Stimulated activated naive CD8-positive, alpha-beta T cell treated with anti-CD3 and anti-CD28 coated beads, Interleukin-15, Interleukin-2, amounts not matched to agents 100 ng/mL and 50 ng/mL, for 24 hours (primary cell): Measurements from ENCODE around the gene CST8.
"Not testable (repeated sequence)": the region's sequence is repeated elsewhere in the genome, so short reads cannot be mapped to it uniquely, and the experiment has no call there.

Experiments
- H3K27ac Mint-ChIP-seq: one replicate; pipeline ENCODE4 v1.8.0; 2021; ENCODE audit warnings: mild to moderate bottlenecking, mixed read lengths
- H3K27me3 Mint-ChIP-seq: one replicate; pipeline ENCODE4 v1.8.0; 2021; ENCODE audit warnings: mixed read lengths
- H3K36me3 Mint-ChIP-seq: one replicate; pipeline ENCODE4 v1.8.0; 2021; ENCODE audit warnings: low read depth, mixed read lengths
- H3K4me1 Mint-ChIP-seq: one replicate; pipeline ENCODE4 v1.8.0; 2021; ENCODE audit warnings: low read depth, mixed read lengths
- H3K4me3 Mint-ChIP-seq: one replicate; pipeline ENCODE4 v1.8.0; 2021; ENCODE audit warnings: mild to moderate bottlenecking, mixed read lengths
- H3K9me3 Mint-ChIP-seq: one replicate; pipeline ENCODE4 v1.8.0; 2021; ENCODE audit warnings: mixed read lengths

CST8 gene

DNA sequence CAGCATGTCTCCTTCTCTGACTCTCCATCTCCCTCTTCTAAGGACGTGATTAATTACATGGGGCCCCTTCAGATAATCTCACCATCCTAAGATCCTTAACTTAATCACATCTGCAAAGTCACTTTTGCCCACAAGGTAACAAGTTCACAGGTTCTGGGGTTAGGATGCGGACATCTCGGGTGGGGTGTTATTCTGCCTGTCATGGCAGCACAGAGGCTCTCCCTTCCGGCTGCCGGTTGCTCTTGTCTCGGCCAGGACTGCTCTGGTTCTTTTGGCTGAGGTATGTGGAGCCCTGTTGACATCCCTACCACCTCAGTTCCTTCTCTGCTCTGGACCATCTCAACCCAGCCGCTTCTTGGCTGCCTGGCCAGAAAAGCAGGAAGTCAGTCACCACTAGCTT is 34.0 kb upstream of the CST8 start:
- Mint-ChIP-seq H3K4me1 (peaks cover 24% of the 10 kb centered on the region), H3K27ac (no peak overlapping the region), H3K9me3 (no peaks in the 10 kb centered on the region), H3K36me3 (no peaks in the 10 kb centered on the region), H3K27me3 (no peaks in the 10 kb centered on the region), H3K4me3 (no peak overlapping the region)

DNA sequence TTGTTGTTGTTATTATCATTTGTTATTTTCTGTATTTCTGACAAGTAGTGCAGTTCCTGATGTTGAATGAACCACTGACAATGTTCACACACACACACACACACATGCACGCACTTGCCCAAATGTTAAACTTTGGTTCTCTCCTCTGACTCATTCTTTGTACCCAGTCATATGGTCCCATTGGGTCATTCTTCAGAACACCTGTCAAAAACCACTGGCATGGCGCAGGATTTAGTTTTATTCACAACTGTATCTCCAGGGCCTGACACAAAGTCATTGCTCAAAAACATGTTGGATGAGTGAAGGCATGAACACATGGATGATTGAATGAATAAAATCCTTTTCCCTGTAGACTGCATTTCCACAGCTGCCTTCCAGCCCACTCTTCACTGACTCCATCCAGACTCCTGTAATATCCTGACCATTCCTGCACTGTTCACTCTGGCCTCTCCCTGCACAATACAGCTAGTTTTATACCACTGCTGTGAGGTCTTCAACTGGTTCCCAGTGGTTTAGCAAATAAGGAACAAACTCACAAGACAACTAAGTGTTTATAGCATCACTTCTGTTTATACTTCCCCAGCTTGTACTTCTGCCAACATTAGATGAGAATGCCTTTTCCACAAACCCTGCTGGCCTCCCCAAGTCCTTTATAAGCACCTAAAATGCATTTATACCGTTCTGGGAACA is 31.3 kb upstream of the CST8 start:
- Mint-ChIP-seq H3K36me3 (no peaks in the 10 kb centered on the region), H3K27me3 (no peaks in the 10 kb centered on the region), H3K9me3 (peaks cover 4% of the 10 kb centered on the region), H3K4me1 (peaks cover 24% of the 10 kb centered on the region), H3K27ac (no peak overlapping the region), H3K4me3 (no peak overlapping the region)

DNA sequence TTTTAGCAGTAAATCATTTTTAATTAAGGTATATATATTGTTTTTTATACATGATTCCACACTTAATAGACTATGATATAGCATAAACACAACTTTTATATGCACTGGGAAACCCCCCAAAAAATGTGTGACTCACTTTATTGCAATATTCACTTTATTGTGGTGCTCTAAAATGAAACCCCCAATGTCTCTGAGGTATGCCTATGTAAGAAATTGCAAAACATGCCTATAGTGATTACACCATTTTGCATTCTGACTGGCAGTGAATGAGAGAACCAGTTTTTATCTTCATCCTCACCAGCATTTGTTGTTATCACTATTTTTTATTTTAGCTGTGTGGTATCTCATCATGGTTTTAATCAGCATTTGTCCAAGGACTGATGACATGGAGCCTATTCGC is 29.7 kb upstream of the CST8 start:
- Mint-ChIP-seq H3K27ac (no peak overlapping the region), H3K27me3 (peaks cover 4% of the 10 kb centered on the region), H3K36me3 (no peaks in the 10 kb centered on the region), H3K4me3 (no peak overlapping the region), H3K9me3 (peaks cover 15% of the 10 kb centered on the region), H3K4me1 (peaks cover 18% of the 10 kb centered on the region)

DNA sequence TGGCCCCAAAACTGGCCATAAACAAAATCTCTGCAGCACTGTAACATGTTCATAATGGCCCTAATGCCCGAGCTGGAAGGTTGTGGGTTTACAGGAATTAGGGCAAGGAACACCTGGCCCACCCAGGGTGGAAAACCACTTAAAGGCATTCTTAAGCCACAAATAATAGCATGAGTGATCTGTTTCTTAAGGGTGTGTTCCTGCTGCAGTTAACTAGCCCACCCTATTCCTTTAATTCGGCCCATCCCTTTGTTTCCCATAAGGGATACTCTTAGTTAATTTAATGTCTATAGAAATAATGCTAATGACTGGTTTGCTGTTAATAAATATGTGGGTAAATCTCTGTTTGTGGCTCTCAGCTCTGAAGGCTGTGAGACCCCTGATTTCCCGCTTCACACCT is 24.0 kb upstream of the CST8 start:
- Mint-ChIP-seq H3K9me3 (peaks cover 33% of the 10 kb centered on the region), H3K27me3 (peaks cover 12% of the 10 kb centered on the region)
- H3K27ac Mint-ChIP-seq, H3K4me3 Mint-ChIP-seq, H3K4me1 Mint-ChIP-seq, H3K36me3 Mint-ChIP-seq: not testable (repeated sequence)

DNA sequence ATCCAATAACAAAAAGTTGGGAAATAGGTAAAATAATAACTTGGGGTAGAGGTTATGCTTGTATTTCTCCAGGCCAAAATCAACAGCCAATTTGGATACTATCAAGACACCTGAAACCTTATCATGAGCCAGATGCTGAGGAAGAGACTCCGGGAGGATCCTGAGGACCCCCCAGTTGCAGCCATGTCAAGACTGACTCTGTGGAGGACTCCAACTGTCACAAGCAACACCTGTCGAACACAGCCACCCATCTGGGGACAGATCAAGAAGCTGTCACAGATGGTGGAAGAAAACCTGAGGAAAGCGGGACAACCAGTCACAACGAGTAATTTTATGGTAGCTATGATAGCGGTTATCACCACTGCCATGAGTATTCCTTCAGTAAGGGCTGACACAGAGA is 18.6 kb upstream of the CST8 start:
- not testable (repeated sequence) for H3K27me3 Mint-ChIP-seq, H3K9me3 Mint-ChIP-seq, H3K4me1 Mint-ChIP-seq, H3K36me3 Mint-ChIP-seq, H3K4me3 Mint-ChIP-seq, H3K27ac Mint-ChIP-seq

DNA sequence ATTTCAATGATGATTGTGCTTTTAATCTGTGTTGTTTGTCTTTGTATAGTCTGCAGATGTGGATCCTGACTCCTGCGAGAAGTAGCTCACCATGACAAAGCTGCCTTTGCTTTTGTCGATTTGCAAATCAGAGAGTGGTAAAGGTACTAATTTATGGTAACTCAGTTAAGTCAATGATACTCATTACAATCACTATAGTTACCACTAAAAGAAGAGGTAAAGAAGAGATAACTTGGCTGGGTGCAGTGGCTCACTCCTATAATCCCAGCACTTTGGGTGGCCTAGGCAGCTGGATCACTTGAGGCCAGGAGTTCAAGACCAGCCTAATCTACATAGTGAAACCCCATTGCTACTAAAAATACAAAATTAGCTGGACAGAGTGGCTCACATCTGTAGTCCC is 17.6 kb upstream of the CST8 start:
- H3K9me3 Mint-ChIP-seq, H3K27me3 Mint-ChIP-seq, H3K4me3 Mint-ChIP-seq, H3K4me1 Mint-ChIP-seq, H3K36me3 Mint-ChIP-seq, H3K27ac Mint-ChIP-seq: not testable (repeated sequence)

DNA sequence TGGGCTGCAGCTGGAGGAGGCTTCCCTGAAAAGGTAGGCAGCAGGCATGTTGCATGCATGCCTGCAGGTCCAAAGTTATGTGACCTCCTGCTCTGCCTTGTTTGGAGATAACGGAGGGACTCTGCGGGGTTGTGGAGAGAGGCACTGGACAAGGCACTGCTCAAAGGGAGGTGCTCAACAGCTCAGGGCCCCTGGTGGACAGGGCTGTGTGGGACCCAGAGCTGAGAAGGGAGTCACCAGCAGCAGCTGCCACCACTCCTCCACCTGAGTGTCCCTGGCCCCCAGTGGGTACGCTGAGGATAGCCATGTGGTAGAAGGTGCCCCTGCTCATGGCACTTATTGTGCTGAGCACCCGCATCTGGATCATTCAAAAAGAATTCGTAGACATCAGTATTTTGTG is 15.5 kb upstream of the CST8 start:
- no peaks in the 10 kb centered on the region for H3K36me3 Mint-ChIP-seq
- H3K9me3 Mint-ChIP-seq, result no peaks in the 10 kb centered on the region
- H3K27me3 Mint-ChIP-seq, result peaks cover 7% of the 10 kb centered on the region
- no peak overlapping the region for H3K4me3 Mint-ChIP-seq
- H3K27ac Mint-ChIP-seq, result no peak overlapping the region
- no peaks in the 10 kb centered on the region for H3K4me1 Mint-ChIP-seq

DNA sequence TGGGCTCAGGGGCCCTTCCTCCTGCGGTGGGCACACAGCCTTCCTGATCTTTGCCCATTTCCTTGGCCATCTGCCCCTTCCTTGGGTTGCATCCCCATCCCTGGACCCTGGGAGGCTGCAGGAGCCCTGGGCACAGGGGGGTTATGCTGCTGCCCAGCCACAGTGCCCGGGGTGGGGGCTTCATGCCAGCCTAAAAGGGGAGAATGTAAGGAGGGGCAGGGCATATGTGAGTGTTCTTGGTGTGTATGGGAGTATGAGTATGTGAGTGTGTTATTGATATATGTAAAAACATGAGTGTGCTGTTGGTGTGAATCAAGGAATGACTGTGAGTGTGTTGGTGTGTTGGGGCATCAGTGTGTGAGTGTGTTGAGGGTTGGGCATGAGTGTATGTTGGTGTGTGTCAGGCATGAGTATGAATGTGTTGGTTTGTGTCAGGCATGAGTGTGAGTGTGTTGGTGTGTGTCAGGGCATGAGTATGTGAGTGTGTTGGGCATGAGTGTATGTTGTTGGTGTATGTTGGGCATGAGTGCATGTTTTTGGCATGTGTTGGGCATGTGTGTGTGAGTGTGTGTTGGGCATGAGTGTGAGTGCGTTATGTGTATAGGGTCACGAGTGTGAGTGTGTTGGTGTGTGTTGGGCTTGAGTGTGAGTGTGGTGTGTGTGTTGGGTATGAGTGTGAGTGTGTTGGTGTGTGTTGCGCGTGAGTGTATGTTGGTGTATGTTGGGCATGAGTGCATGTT is 14.7 kb upstream of the CST8 start:
- no peak overlapping the region for H3K27ac Mint-ChIP-seq
- H3K4me3 Mint-ChIP-seq, result no peak overlapping the region
- H3K9me3 Mint-ChIP-seq, result no peaks in the 10 kb centered on the region
- H3K36me3 Mint-ChIP-seq, result no peaks in the 10 kb centered on the region
- no peaks in the 10 kb centered on the region for H3K4me1 Mint-ChIP-seq
- peaks cover 3% of the 10 kb centered on the region for H3K27me3 Mint-ChIP-seq

DNA sequence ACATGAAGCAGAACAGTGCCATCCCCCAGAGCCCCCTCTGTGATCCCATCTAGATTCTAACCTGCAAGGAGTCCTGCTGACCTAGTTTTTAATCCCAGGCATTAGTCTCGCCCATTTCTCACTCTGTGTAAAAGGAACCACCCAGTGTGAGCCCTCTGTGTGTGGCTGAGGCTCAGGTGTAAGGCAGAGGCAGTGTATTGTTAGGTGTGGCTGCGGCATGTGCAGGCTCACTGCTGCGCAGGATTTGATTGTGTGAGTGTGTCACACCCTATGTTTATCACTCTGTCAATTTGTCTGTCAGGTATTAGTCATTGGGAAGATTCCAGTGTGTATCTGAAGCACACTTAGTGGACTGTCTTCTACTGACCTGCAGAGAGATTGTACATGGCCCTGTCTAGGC is 13.7 kb upstream of the CST8 start:
- Mint-ChIP-seq H3K9me3 (no peaks in the 10 kb centered on the region), H3K4me3 (no peak overlapping the region), H3K36me3 (no peaks in the 10 kb centered on the region), H3K27me3 (no peaks in the 10 kb centered on the region), H3K27ac (no peak overlapping the region), H3K4me1 (no peaks in the 10 kb centered on the region)

DNA sequence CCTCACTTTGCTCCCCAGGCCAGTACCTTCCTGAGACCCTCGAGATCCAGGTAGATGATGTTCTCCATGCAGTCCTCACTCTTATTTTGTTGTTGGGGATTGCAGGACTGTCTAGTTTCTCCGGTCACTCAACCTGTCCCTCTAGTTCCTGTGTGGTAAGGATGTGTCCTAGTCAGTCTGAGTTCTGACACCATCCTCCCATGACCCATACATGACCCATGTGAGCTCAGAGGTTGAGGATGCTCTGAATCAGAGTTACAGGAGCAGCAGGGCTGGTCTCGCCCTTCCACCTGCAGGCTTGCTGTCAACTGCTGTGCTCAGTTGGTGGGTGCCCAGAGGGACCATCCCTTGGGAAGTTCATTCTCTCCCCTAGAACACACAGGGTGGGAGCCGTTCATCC is 11.9 kb upstream of the CST8 start:
- H3K9me3 Mint-ChIP-seq, result no peaks in the 10 kb centered on the region
- H3K4me1 Mint-ChIP-seq, result no peaks in the 10 kb centered on the region
- no peaks in the 10 kb centered on the region for H3K27me3 Mint-ChIP-seq
- no peak overlapping the region for H3K4me3 Mint-ChIP-seq
- no peaks in the 10 kb centered on the region for H3K36me3 Mint-ChIP-seq
- H3K27ac Mint-ChIP-seq, result no peak overlapping the region

DNA sequence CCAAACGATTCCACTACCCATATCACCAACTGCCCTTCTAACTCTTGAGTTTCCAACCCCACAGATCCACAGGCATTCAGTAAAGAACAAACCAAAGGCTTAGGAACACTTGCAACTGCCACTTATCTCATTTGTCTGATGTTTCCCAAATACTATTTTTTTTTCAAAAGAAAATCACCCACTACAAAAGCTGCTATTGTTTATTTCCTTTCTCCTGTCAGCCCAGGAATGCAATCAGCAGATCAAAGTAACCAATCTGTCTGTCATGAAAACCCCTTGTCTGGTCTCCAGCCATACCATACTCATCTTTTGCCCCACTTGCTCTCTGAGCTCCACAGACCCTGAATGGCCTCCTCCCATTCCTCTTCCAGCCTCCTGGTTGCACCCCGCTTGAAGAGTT is 8.8 kb upstream of the CST8 start:
- Mint-ChIP-seq H3K27ac (no peak overlapping the region), H3K27me3 (no peaks in the 10 kb centered on the region), H3K4me3 (no peak overlapping the region), H3K9me3 (no peaks in the 10 kb centered on the region), H3K36me3 (no peaks in the 10 kb centered on the region), H3K4me1 (no peaks in the 10 kb centered on the region)

DNA sequence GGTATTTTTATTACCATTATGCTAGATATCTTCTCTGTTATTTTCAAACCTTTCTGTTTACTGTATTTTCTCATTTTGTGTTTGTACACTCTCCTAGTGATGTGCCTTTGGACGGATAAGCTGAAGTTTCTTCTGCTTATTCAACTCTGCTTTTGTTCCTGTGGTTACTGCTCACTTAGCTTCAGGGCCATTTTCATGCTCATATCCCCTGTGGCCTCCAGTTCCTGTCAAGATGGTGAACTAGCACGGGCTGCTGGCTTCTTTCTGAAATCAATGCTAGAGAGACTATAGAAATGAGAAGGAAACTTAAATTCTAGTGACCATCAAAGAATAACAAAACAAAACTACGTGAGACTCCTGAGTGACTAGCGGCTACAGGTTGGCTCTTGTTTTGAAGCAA is 6.8 kb upstream of the CST8 start:
- Mint-ChIP-seq H3K9me3 (no peaks in the 10 kb centered on the region), H3K27me3 (no peaks in the 10 kb centered on the region), H3K36me3 (no peaks in the 10 kb centered on the region), H3K4me3 (no peak overlapping the region), H3K4me1 (no peaks in the 10 kb centered on the region), H3K27ac (no peak overlapping the region)

DNA sequence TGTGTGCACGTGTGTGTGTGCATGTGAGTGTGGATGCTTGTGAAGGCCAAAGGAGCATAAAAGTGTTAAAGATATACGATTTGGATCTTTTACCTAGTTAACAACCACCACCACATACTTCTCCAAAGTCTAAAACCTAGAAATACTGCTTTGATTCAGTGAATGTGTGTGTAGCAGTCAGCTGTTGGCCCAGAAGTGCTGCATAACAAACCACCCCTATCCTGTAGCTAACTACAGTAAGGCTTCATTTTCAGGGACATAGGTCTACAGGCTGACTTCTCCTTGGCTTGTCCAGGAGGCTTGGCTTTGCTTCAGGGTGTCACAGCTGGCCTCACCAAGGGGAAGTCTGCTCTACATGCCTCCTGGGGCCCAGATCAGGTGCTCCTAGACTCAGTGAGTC is 2.4 kb upstream of the CST8 start:
- Mint-ChIP-seq H3K36me3 (no peaks in the 10 kb centered on the region), H3K9me3 (no peaks in the 10 kb centered on the region), H3K4me1 (peaks cover 10% of the 10 kb centered on the region), H3K4me3 (no peak overlapping the region), H3K27ac (no peak overlapping the region), H3K27me3 (no peaks in the 10 kb centered on the region)

DNA sequence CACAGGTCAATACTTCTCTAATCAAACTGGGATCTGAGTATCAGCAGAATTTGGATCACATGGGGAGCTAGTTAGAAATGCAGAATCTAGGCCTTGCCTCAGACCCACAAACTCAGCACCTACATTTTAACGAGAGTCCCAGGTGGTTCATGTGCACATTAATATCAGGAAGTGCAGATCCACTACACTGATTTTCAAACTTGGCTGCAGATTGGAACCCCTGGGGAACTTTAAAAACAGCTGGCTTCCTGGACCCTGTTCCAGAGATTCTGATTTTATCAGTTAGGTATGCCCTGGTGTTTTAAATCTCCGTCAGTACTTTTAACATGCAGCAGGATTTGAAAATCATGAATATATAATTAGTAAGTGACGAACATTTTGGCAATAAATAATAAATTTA is 1.9 kb upstream of the CST8 start:
- H3K4me3 Mint-ChIP-seq, result no peak overlapping the region
- no peaks in the 10 kb centered on the region for H3K9me3 Mint-ChIP-seq
- no peak overlapping the region for H3K27ac Mint-ChIP-seq
- no peaks in the 10 kb centered on the region for H3K36me3 Mint-ChIP-seq
- peaks cover 10% of the 10 kb centered on the region for H3K4me1 Mint-ChIP-seq
- no peaks in the 10 kb centered on the region for H3K27me3 Mint-ChIP-seq

DNA sequence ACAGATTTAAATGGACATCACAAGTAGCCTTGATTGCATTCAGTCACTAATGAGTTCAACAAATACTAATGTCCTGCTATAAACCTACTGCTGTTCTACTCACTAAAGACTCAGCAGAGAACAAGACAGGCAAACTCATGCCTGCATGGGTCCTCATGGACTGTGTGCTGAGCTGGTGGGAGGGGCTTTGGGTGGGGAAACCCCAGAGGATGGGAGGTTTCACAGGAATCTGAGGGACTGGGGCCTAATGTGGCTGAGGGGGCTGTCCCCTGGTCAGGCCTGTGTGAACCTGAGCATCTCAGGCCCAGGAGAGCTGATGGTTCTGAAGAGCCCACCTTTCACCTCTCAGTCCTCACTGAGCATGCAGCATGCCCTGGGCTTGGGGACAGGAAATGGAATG is 1.4 kb downstream of the CST8 start:
- H3K27ac Mint-ChIP-seq, result no peak overlapping the region
- H3K9me3 Mint-ChIP-seq, result peaks cover 13% of the 10 kb centered on the region
- peaks cover 4% of the 10 kb centered on the region for H3K27me3 Mint-ChIP-seq
- peaks cover 4% of the 10 kb centered on the region for H3K36me3 Mint-ChIP-seq
- peaks cover 15% of the 10 kb centered on the region for H3K4me1 Mint-ChIP-seq
- no peak overlapping the region for H3K4me3 Mint-ChIP-seq

DNA sequence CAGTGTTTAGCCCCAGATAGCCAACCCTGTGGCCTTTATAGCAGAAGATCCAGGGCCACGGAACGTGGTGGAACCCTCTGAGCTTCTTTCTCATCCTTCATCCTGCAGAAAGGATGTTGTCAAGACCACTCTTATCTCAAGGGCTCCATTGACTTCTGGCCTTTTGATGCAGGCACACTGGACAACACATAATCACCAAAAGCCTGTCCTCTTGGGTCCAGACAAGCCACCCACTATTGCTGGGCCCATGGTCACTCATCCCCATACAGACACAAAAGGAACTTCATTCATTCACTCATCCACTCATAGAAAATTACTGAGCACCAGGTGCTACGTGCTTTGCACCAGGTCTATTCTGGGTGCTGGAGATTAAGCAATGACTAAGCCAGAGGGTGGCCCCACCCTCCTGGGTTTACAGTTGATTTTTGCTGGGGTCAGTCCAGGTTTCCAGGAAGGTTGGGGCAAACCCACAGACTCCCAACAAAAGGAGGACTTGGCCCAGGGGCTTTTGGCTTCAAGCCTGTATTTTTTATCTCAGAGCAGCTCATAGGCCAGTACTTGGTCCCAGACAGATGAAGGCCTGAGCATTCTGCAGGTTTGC is 2.4 kb downstream of the CST8 start:
- Mint-ChIP-seq H3K27ac (no peak overlapping the region), H3K9me3 (peaks cover 20% of the 10 kb centered on the region), H3K36me3 (peaks cover 4% of the 10 kb centered on the region), H3K27me3 (peaks cover 7% of the 10 kb centered on the region), H3K4me1 (peaks cover 22% of the 10 kb centered on the region), H3K4me3 (no peak overlapping the region)
